Spleen (tissue), 11 donors: ENCODE results near the gene PARVB. TPM values are rescaled to one million over a fixed set of nuclear protein-coding genes. Genes with fewer than 3 reads are reported as not detected.

Experiments used
- DNase-seq: peaks from one replicate; pipeline ENCODE4 v3.0.0-alpha.2; 2020
- H3K27ac ChIP-seq, 8 donors: fragments of 200-600 bp; sonication (generic) in 7 of 8; 1 replicate in 4 of 8; 2 replicates in 4 of 8; pipeline versions ENCODE4 v1.5.0 to v1.8.0; 2016 to 2021; ENCODE audit warnings: inconsistent platforms in 4 of 8, mild to moderate bottlenecking in 4 of 8, moderate library complexity in 1 of 8
- H3K27me3 ChIP-seq, 7 donors: fragments of 200-600 bp; sonication (generic) in 6 of 7; replicated peaks in 1 of 7; 1 replicate in 4 of 7; 2 replicates in 3 of 7; pipeline versions ENCODE4 v1.5.0 to v1.8.0; 2016 to 2021; ENCODE audit warnings: inconsistent platforms in 3 of 7, mild to moderate bottlenecking in 1 of 7
- H3K36me3 ChIP-seq, 6 donors: fragments of 200-600 bp; sonication (generic) in 5 of 6; 1 replicate in 4 of 6; 2 replicates in 2 of 6; pipeline versions ENCODE4 v1.5.0 to v1.8.0; 2016 to 2021; ENCODE audit warnings: inconsistent platforms in 2 of 6
- H3K4me1 ChIP-seq, 6 donors: fragments of 200-600 bp; sonication (generic) in 5 of 6; 1 replicate in 3 of 6; 2 replicates in 3 of 6; pipeline versions ENCODE4 v1.5.0 to v1.8.0; 2016 to 2021; ENCODE audit warnings: inconsistent platforms in 3 of 6
- H3K4me3 ChIP-seq, 8 donors: fragments of 200-600 bp; sonication (generic) in 7 of 8; 1 replicate in 4 of 8; 2 replicates in 4 of 8; pipeline versions ENCODE4 v1.5.0 to v1.8.0; 2016 to 2021; ENCODE audit warnings: inconsistent platforms in 4 of 8, mild to moderate bottlenecking in 4 of 8, moderate library complexity in 2 of 8
- H3K9me3 ChIP-seq, 8 donors: fragments of 200-600 bp; sonication (generic) in 7 of 8; 1 replicate in 4 of 8; 2 replicates in 4 of 8; pipeline versions ENCODE4 v1.5.0 to v1.8.0; 2016 to 2021; ENCODE audit warnings: inconsistent platforms in 4 of 8
- CTCF ChIP-seq, 11 experiments: fragments of 200-600 bp in 7 of 11; fragments of 450-650 bp in 4 of 11; sonication (generic) in 4 of 11; IDR thresholded peaks in 8 of 11; conservative IDR thresholded peaks in 3 of 11; 1 replicate in 7 of 11; 2 replicates in 4 of 11; pipeline versions ENCODE4 v1.4.0 to v1.8.0; 2016 to 2021; ENCODE audit warnings: antibody characterized with exemption in 11 of 11, inconsistent platforms in 4 of 11, mild to moderate bottlenecking in 1 of 11
- POLR2A ChIP-seq, 3 donors: fragments of 450-650 bp; IDR thresholded peaks; one replicate each; pipeline ENCODE4 v1.5.1; 2017; ENCODE audit warnings: antibody characterized with exemption in 3 of 3, mild to moderate bottlenecking in 1 of 3
- POLR2AphosphoS5 ChIP-seq, 3 donors: sonication (generic); formaldehyde crosslinking; IDR thresholded peaks; one replicate each; pipeline ENCODE4 v1.5.1; 2017; ENCODE audit warnings: antibody characterized with exemption in 3 of 3
- WGBS, 5 donors: extraction: QIAGEN DNeasy Blood & Tissue Kit in 3 of 5; methylation state at CpG; one replicate each; pipeline versions ENCODE4 v1.1.5 to v1.1.7; 2013 to 2018; 5-methylcytosine and 5-hydroxymethylcytosine counted together
- intact Hi-C: fragments of 100-400 bp; cut with DNase I; formaldehyde crosslinking; loops from one replicate; pipeline ENCODE4 v1.15.0; 2023; ENCODE audit warnings: low total_unique reads
- polyA plus RNA-seq, 3 donors: library from polyadenylated mRNA; stranded (reverse); fragments of 200-250 nt; gene quantifications; one replicate each; pipeline ENCODE4 v1.2.1, GENCODE V29; 2013
- total RNA-seq, 7 donors: library from RNA; depleted of rRNA in 3 of 7; stranded (reverse); fragments of >200 nt in 3 of 7; fragmentation: NEBNext Ultra II Directional in 4 of 7; extraction: Animal tissue kit (Norgen Biotek cat#: 25700) in 4 of 7; gene quantifications; one replicate each; pipeline versions ENCODE4 v1.1.0 to v1.2.1, GENCODE V29; 2016 to 2021
- donor health status: healthy with polysubstance abuse.
- donor health status: DM: no; HTN: no; CAD: no; lungs with moderate emphysema.
- donor health status: DM: no; HTN: no; CAD: no.
- donor health status: Bipolar disorder and iron deficiency.
- donor health status: healthy.
- donor health status: DM: no; HTN: no; CAD: no.
- donor health status: DM: yes; HTN: yes; CAD: no.

Gene PARVB
- total and polyA plus RNA-seq, 10 donors = 24.0 to 61.9 (median 46.5) TPM

DNA sequence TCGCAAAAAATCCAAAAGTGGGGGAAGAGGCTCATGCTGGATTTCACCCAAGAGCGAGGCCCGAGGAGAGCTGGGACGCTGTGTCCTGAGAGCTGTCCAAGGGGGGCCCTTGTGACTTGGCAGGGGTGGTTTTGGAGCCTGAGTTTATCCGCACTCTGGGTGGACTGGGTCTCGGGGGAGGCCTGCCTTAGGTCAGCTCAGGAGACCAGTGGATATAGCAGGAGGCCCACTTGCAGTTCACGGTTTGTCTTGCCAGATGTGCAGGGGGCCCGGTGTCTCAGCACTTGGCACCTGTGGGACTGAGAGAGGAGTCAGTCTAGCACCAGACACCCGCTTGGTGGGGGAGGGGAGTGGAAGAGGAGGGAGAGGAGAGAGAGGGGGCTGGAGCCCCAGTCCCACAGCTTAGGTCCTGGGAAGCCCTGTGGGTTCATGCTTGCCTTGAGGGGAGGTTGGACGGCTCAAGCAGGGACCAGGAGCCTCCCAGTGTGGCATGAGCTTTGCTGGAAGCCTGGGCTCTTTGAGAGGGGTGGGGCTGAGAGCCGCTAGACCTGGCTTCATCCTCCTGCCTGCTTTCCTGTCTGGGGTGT, 33.4 kb downstream of the PARVB start:
- no peak for DNase-seq
- 71 to 83% (median 79%) methylated on average over 11 of the region's 11 CpGs for WGBS, 5 donors
- H3K27ac ChIP-seq = peak overlapping the region in 2 of 8 donors; percentile 48 to 53
- peaks cover 0 to 19% (median 4%) of the 10 kb centered on the region in 6 donors for H3K4me1 ChIP-seq
- H3K36me3 ChIP-seq = peaks cover 0 to 20% (median 0%) of the 10 kb centered on the region in 6 donors
- H3K9me3 ChIP-seq = peaks cover 0 to 13% (median 10%) of the 10 kb centered on the region in 8 donors
- no peaks in the 10 kb centered on the region for H3K27me3 ChIP-seq
- no peak overlapping the region for H3K4me3 ChIP-seq
- TF ChIP-seq POLR2AphosphoS5 (IDR thresholded peaks at IDR 0.05) (peak in 1 of 3 donors; percentile 31), CTCF (IDR thresholded peaks at IDR 0.05 in 8 of 11, conservative IDR thresholded peaks at IDR 0.05 in 3 of 11) (no peak), POLR2A (IDR thresholded peaks at IDR 0.05) (no peak)
- intact Hi-C loops = no loop called here

DNA sequence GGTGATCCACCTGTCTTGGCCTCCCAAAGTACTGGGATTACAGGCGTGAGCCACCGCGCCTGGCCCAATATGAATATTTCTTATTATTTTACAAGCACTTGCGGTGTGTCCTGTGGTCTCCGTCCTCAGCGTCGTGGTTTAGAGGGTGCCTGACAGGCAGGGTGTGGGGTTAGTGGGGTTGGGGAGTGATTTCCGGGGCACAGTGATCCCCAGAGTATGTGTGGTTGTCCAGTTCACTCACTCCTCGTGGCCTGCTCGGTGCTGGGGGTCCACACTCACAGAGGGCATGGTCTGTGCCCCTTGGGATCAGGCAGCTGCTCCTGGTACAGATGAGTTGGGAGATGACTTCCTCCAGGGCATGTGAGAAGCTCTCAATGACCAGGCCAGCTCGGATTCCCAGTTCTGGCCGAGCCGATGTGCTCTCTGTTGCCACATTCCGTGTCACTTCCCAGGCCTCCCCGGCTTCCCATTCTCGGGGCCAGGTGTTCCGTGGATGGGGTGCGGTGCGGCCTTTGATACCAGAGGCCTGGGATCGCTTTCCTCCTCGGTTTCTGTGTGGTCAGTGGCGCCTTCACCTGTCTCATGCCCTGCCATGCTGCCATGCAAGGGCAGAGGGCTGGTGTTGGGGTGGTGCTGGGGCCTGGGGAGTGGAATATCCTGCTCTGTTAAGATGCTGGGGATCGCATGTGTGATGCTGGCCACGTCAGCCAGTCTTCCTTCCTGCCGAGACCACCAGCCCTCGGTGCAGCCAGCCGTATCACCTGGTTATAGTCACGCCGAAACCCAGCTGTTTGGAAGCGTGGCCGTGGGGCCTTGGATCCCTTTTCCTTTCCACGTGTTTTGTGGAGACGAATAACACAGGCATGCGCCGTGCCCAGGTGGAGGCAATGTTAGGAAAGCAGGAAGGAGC, 39.6 kb downstream of the PARVB start:
- no peak overlapping the region for H3K27ac ChIP-seq
- no peak for DNase-seq
- H3K4me1 ChIP-seq = peaks cover 9 to 43% (median 28%) of the 10 kb centered on the region in 6 donors
- no peak for TF ChIP-seq POLR2A (IDR thresholded peaks at IDR 0.05)
- peak in 1 of 3 donors; percentile 32 for TF ChIP-seq POLR2AphosphoS5 (IDR thresholded peaks at IDR 0.05)
- no peak overlapping the region for H3K4me3 ChIP-seq
- peaks cover 0 to 17% (median 0%) of the 10 kb centered on the region in 6 donors for H3K36me3 ChIP-seq
- intact Hi-C loops = no loop called here
- no peaks in the 10 kb centered on the region for H3K27me3 ChIP-seq
- 66 to 82% (median 69%) methylated on average over 26 to 35 of the region's 35 CpGs for WGBS, 5 donors
- peaks cover 0 to 13% (median 10%) of the 10 kb centered on the region in 8 donors for H3K9me3 ChIP-seq

DNA sequence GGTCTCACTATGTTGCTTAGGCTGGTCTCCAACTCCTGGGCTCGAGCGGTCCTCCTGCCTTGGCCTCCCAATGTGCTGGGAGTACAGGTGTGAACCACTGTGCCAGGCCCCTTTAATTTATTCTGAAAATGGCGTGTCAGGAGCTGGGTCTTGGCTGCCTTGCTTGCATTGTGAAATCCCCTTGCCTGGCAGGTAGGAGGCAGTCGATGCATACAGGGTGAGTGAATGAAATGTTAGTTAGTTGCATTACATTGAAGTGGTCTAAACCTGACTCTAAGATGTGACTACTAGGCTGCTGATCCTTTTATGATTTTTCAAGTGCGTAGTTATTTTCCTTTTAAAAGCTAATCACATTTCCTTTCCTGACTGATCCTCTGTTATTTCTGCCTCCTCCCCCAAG, 42.9 kb downstream of the PARVB start:
- DNase-seq = no peak
- H3K4me1 ChIP-seq = peaks cover 9 to 49% (median 31%) of the 10 kb centered on the region in 6 donors
- H3K9me3 ChIP-seq = no peaks in the 10 kb centered on the region
- WGBS, 5 donors = 83 to 90% (median 90%) methylated on average over 5 of the region's 5 CpGs
- intact Hi-C loops = no loop called here
- H3K27ac ChIP-seq = no peak overlapping the region
- H3K4me3 ChIP-seq = no peak overlapping the region
- TF ChIP-seq POLR2A (IDR thresholded peaks at IDR 0.05) = no peak
- H3K36me3 ChIP-seq = no peaks in the 10 kb centered on the region
- H3K27me3 ChIP-seq = no peaks in the 10 kb centered on the region

DNA sequence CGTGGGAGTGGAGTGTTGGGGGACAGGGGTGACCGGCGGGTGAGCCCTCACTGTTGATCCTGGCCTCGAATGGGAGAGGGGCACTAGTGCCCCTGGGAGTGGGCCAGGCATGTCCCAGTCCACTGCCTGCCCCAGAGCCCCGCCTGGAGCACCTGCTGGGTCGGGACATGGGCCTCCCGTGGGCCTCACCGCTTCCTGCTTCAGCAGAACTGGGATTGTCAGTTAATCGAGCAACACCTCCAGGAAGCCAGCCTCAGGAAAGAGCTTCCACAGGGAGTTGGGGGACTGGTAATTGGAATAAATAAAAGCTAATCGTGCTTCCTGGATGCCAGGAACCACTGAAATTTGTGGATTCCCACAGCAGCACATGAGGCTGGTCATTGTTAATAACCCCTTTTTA, 43.8 kb downstream of the PARVB start:
- WGBS, 5 donors = 45 to 66% (median 60%) methylated on average over 7 to 10 of the region's 10 CpGs
- Histone ChIP-seq H3K4me1 (peaks cover 9 to 44% (median 29%) of the 10 kb centered on the region in 6 donors), H3K4me3 (peak overlapping the region in 1 of 8 donors; percentile 31), H3K27ac (peak overlapping the region in 1 of 8 donors; percentile 45), H3K9me3 (no peaks in the 10 kb centered on the region), H3K27me3 (no peaks in the 10 kb centered on the region), H3K36me3 (no peaks in the 10 kb centered on the region)
- intact Hi-C loops = no loop called here
- TF ChIP-seq CTCF (IDR thresholded peaks at IDR 0.05 in 8 of 11, conservative IDR thresholded peaks at IDR 0.05 in 3 of 11) = no peak
- no peak for TF ChIP-seq POLR2AphosphoS5 (IDR thresholded peaks at IDR 0.05)
- no peak for TF ChIP-seq POLR2A (IDR thresholded peaks at IDR 0.05)
- DNase-seq = no peak
